K562 (cell line): ENCODE results near the gene TJP3. TPM values are rescaled to one million over a fixed set of nuclear protein-coding genes. Genes with fewer than 3 reads are reported as not detected.

Experiments used
- ATAC-seq: fragments of 200-7000 bp; cut with Tn5 transposase; 3 replicates; pipeline ENCODE4 v1.9.1; 2020; ENCODE audit warnings: moderate library complexity
- BruUV-seq: library from RNA; stranded (reverse); fragments of 400-500 nt; replicated peaks from 2 replicates; lab custom pipeline; 2021; lab: Mats Ljungman, UMichigan
- CTCF ChIA-PET: fragments of 300-600 bp; formaldehyde crosslinking; extraction: SDS; loops from one replicate; lab custom pipeline; 2021; ENCODE audit warnings: low intra/inter-chr PET ratio; lab: Yijun Ruan, JAX
- POLR2A ChIA-PET: fragments of 300-600, 350-650 bp; sonication (Branson Sonifier 250); formaldehyde crosslinking; extraction: SDS; loops from one replicate; lab custom pipeline; 2021; ENCODE audit warnings: antibody characterized with exemption, inconsistent platforms; lab: Yijun Ruan, JAX
- DNase-seq, 4 experiments: peaks; one replicate each; pipeline versions ENCODE4 v3.0.0 to v3.0.0-alpha.2; 2011 to 2018; ENCODE audit warnings: low spot score in 3 of 4, mixed read lengths in 3 of 4; ENCODE audit errors: extremely low read depth in 1 of 4
- FAIRE-seq: peaks from 2 replicates; lab custom pipeline; 2011; peaks lifted over from hg19 to GRCh38; lab: Jason Lieb, UNC
- H2AFZ ChIP-seq: 2 replicates; pipeline ENCODE4 v1.6.0; 2011; ENCODE audit warnings: low read depth, low read length, control low read depth, inconsistent platforms
- H3K27ac ChIP-seq: fragments of 200-600 bp; 3 replicates; pipeline ENCODE4 v1.8.0; 2011; ENCODE audit warnings: low read depth, mild to moderate bottlenecking, control low read depth, inconsistent platforms, low read length, moderate library complexity, mixed read lengths; ENCODE audit errors: extremely low read depth
- H3K27me3 ChIP-seq, 2 experiments: fragments of 300-600 bp in 1 of 2; 2 replicates in 1 of 2; 3 replicates in 1 of 2; pipeline versions ENCODE4 v1.6.0 to v1.8.0; 2011; ENCODE audit warnings: inconsistent platforms in 2 of 2, low read length in 2 of 2, mild to moderate bottlenecking in 1 of 2, mixed read lengths in 1 of 2, moderate library complexity in 1 of 2; ENCODE audit not compliant: control insufficient read depth in 2 of 2, insufficient read depth in 2 of 2
- H3K36me3 ChIP-seq: fragments of 300-600 bp; 3 replicates; pipeline ENCODE4 v1.8.0; 2011; ENCODE audit warnings: mild to moderate bottlenecking, low read length, inconsistent platforms; ENCODE audit not compliant: control insufficient read depth, insufficient read depth
- H3K4me1 ChIP-seq, 2 experiments: fragments of 200-600 bp in 1 of 2; replicated peaks in 1 of 2; 2 replicates in 1 of 2; 3 replicates in 1 of 2; pipeline versions ENCODE4 v1.5.1 to v1.8.0; 2011; ENCODE audit warnings: inconsistent platforms in 2 of 2, low read length in 2 of 2, mild to moderate bottlenecking in 1 of 2, mixed read lengths in 1 of 2, moderate library complexity in 1 of 2; ENCODE audit not compliant: control insufficient read depth in 2 of 2, insufficient read depth in 2 of 2
- H3K4me2 ChIP-seq: 2 replicates; pipeline ENCODE4 v1.6.1; 2011; ENCODE audit warnings: low read length, control low read depth, inconsistent platforms, mixed read lengths; ENCODE audit not compliant: insufficient read depth
- H3K4me3 ChIP-seq: fragments of 200-600 bp; sonication (generic), shearing (Covaris generic); 2 replicates; pipeline ENCODE4 v1.5.1; 2016; ENCODE audit warnings: control low read depth, inconsistent platforms
- H3K79me2 ChIP-seq: fragments of 200-600 bp; 3 replicates; pipeline ENCODE4 v1.8.0; 2011; ENCODE audit warnings: low read length, inconsistent platforms; ENCODE audit not compliant: control insufficient read depth, insufficient read depth
- H3K9ac ChIP-seq, 2 experiments: 2 replicates each; pipeline versions ENCODE4 v1.6.0 to v1.6.1; 2011; ENCODE audit warnings: low read depth in 2 of 2, low read length in 2 of 2, control low read depth in 1 of 2, inconsistent platforms in 1 of 2, mild to moderate bottlenecking in 1 of 2, mixed read lengths in 1 of 2; ENCODE audit not compliant: insufficient read depth in 1 of 2
- H3K9me1 ChIP-seq: one replicate; pipeline ENCODE4 v1.6.0; 2011; ENCODE audit warnings: inconsistent platforms, mild to moderate bottlenecking, low read length, moderate library complexity; ENCODE audit not compliant: control insufficient read depth, insufficient read depth
- H3K9me3 ChIP-seq: replicated peaks from 2 replicates; pipeline ENCODE4 v1.5.1; 2011; ENCODE audit warnings: low read depth, low read length, inconsistent platforms; ENCODE audit not compliant: control insufficient read depth, insufficient read depth
- H4K20me1 ChIP-seq: replicated peaks from 2 replicates; pipeline ENCODE4 v1.6.1; 2011; ENCODE audit warnings: low read length, inconsistent platforms, mixed read lengths; ENCODE audit not compliant: control insufficient read depth, insufficient read depth
- CXXC5 ChIP-seq: fragments of 250-450 bp; sonication (Bioruptor Pico); IDR thresholded peaks from 2 replicates; pipeline ENCODE4 v1.8.0; 2022; ENCODE audit warnings: inconsistent platforms, mild to moderate bottlenecking, moderate library complexity
- ELF2 ChIP-seq: fragments of 250-450 bp; sonication (Bioruptor Pico); IDR thresholded peaks from 2 replicates; pipeline ENCODE4 v1.5.0; 2021; ENCODE audit warnings: mild to moderate bottlenecking
- FOXK1 ChIP-seq: sonication (generic); formaldehyde crosslinking; IDR thresholded peaks from 2 replicates; pipeline ENCODE4 v1.8.0; 2022; ENCODE audit warnings: missing genetic modification reagents, mild to moderate bottlenecking, borderline replicate concordance
- MCM2 ChIP-seq: fragments of 450-650 bp; IDR thresholded peaks from 2 replicates; pipeline ENCODE4 v1.6.1; 2017; ENCODE audit warnings: low read depth, mild to moderate bottlenecking
- MYNN ChIP-seq, 2 experiments: sonication (generic); formaldehyde crosslinking in 1 of 2; IDR thresholded peaks; 2 replicates each; pipeline versions ENCODE4 v1.5.0 to v1.6.1; 2016 to 2020; ENCODE audit warnings: antibody characterized with exemption in 1 of 2, missing genetic modification reagents in 1 of 2
- NRF1 ChIP-seq, 2 experiments: fragments of 450-650 bp; IDR thresholded peaks in 1 of 2; conservative IDR thresholded peaks in 1 of 2; 2 replicates each; pipeline ENCODE4 v1.6.1; 2014; ENCODE audit warnings: mild to moderate bottlenecking in 2 of 2
- POLR2G ChIP-seq: fragments of 200-400 bp; formaldehyde crosslinking; IDR thresholded peaks from 2 replicates; pipeline ENCODE4 v1.6.1; 2017; ENCODE audit warnings: low read depth, mild to moderate bottlenecking, antibody characterized with exemption, low read length, moderate library complexity
- POLR2H ChIP-seq: IDR thresholded peaks from 2 replicates; pipeline ENCODE4 v1.6.1; 2016; ENCODE audit warnings: missing genetic modification characterization, low read depth, mild to moderate bottlenecking, control low read depth, missing compliant biosample characterization, moderate library complexity
- RBM25 ChIP-seq: fragments of 200-400 bp; formaldehyde crosslinking; IDR thresholded peaks from 2 replicates; pipeline ENCODE4 v1.6.1; 2018; ENCODE audit warnings: low read length, low read depth, moderate library complexity; ENCODE audit not compliant: severe bottlenecking
- RCOR1 ChIP-seq, 2 experiments: IDR thresholded peaks; 2 replicates each; pipeline ENCODE4 v1.6.1; 2012; ENCODE audit warnings: low read depth in 2 of 2, low read length in 2 of 2, borderline replicate concordance in 1 of 2, improper control_type of control experiment in 1 of 2
- ZC3H8 ChIP-seq: fragments of 450-650 bp; IDR thresholded peaks from 2 replicates; pipeline ENCODE4 v1.6.1; 2017
- ZFP36 ChIP-seq: fragments of 150-350 bp; IDR thresholded peaks from 2 replicates; pipeline ENCODE4 v1.6.1; 2018; ENCODE audit warnings: low read length, low read depth; ENCODE audit not compliant: partially characterized antibody
- ZFX ChIP-seq: sonication (generic); formaldehyde crosslinking; IDR thresholded peaks from 2 replicates; pipeline ENCODE4 v1.8.0; 2022; ENCODE audit warnings: mild to moderate bottlenecking, missing genetic modification reagents, moderate library complexity
- ZNF12 ChIP-seq: sonication (generic); formaldehyde crosslinking; IDR thresholded peaks from 2 replicates; pipeline ENCODE4 v1.4.0; 2020; ENCODE audit warnings: mild to moderate bottlenecking, missing genetic modification reagents
- ZNF212 ChIP-seq: fragments of 450-650 bp; formaldehyde crosslinking; IDR thresholded peaks from 2 replicates; pipeline ENCODE4 v1.4.0; 2020; ENCODE audit warnings: mild to moderate bottlenecking
- ZNF436 ChIP-seq: fragments of 250-450, 450-650 bp; sonication (Bioruptor Pico); formaldehyde crosslinking; IDR thresholded peaks from 2 replicates; pipeline ENCODE4 v1.7.0; 2020; ENCODE audit warnings: mild to moderate bottlenecking
- ZNF696 ChIP-seq: fragments of 250-450 bp; sonication (Bioruptor Pico); conservative IDR thresholded peaks from 2 replicates; pipeline ENCODE4 v1.4.0; 2020; ENCODE audit warnings: mild to moderate bottlenecking, moderate library complexity
- WGBS: fragments of 100-300 bp; shearing (Covaris generic); methylation state at CpG from one replicate; pipeline ENCODE4 v1.1.6; 2016; ENCODE audit warnings: low coverage, mixed read lengths; ENCODE audit not compliant: insufficient coverage; ENCODE audit errors: missing lambda C conversion rate; 5-methylcytosine and 5-hydroxymethylcytosine counted together
- in situ Hi-C: fragments of 300-500 bp; cut with MboI; formaldehyde crosslinking; loops from 4 replicates; pipeline ENCODE4 v1.15.0; 2018; ENCODE audit warnings: inconsistent platforms, mixed read lengths
- intact Hi-C: fragments of 100-400 bp; cut with micrococcal nuclease; formaldehyde crosslinking; loops from 2 replicates; pipeline ENCODE4 v1.14.2; 2022
- polyA plus RNA-seq, 8 experiments: library from polyadenylated mRNA; depleted of rRNA in 4 of 8; stranded (reverse) in 5 of 8; unstranded in 3 of 8; fragments of >200 nt; fragmentation: Nextera tagmentation in 2 of 8; fragmentation: Illumina TruSeq in 1 of 8; extraction: Ambion mirVana in 2 of 8; extraction: Trizol in 1 of 8; gene quantifications; 2 replicates each; pipeline versions ENCODE4 v1.2.1 to v1.2.3, GENCODE V29; 2011 to 2014; ENCODE audit warnings: inconsistent platforms in 1 of 8, missing spikeins in 1 of 8
- total RNA-seq, 7 experiments: library from RNA; depleted of rRNA in 6 of 7; stranded (reverse); fragments of >200 nt in 6 of 7; fragmentation: Illumina TruSeq in 2 of 7; extraction: Trizol in 2 of 7; gene quantifications; 2 replicates each; pipeline versions ENCODE4 v1.2.1 to v1.2.3, GENCODE V29; 2011 to 2021; ENCODE audit warnings: low replicate concordance in 1 of 7
- TF ChIP-seq, protein P1 (sequence below): IDR thresholded peaks from 3 replicates; pipeline ENCODE4 v1.6.1; 2011; ENCODE audit warnings: borderline replicate concordance, mild to moderate bottlenecking, moderate library complexity; ENCODE audit not compliant: insufficient read length; ENCODE audit errors: extremely low read depth

TJP3 gene
- total and polyA plus RNA-seq, 9 of the 15 experiments (the other 6 are each of a cell fraction or from before 2014, with no cell fraction given) = 0.11 to 2.4 (median 0.57) TPM; not detected in 1

GRCh38 chr19:3778104-3778867, 70.1 kb downstream of the TJP3 start:
- in situ Hi-C loops (no loop called here), intact Hi-C loops (no loop called here)
- H2AFZ ChIP-seq = no peak overlapping the region
- no peak overlapping the region for H3K4me3 ChIP-seq
- peaks cover 11% of the 10 kb centered on the region; the same call in 2 of the 3 replicates for H3K36me3 ChIP-seq
- no peak overlapping the region for H3K4me2 ChIP-seq
- peaks cover 0 to 30% of the 10 kb centered on the region in 2 experiments; a peak in 3 of 5 replicates for H3K4me1 ChIP-seq
- WGBS = 80% methylated on average over 32 of the region's 37 CpGs
- ATAC-seq = no peak
- ChIA-PET POLR2A (interaction anchor here (0.5 to 1.6 kb wide), 5 partner anchors 9 to 233 kb away, joined by 3 to 7 read pairs (median 3); no protein-coding TSS in a partner anchor), CTCF (no interaction called here)
- FAIRE-seq = no peak
- H4K20me1 ChIP-seq = no peaks in the 10 kb centered on the region
- no peaks in the 10 kb centered on the region for H3K79me2 ChIP-seq
- H3K9ac ChIP-seq = no peak overlapping the region
- no peaks in the 10 kb centered on the region for H3K9me1 ChIP-seq
- H3K27ac ChIP-seq = no peak overlapping the region
- peaks cover 20% of the 10 kb centered on the region for H3K9me3 ChIP-seq
- no peak for DNase-seq
- H3K27me3 ChIP-seq = no peaks in the 10 kb centered on the region
- BruUV-seq = TSS peak; percentile 44
- TF ChIP-seq ZFX (CRISPR knock-in tag) (no peak), POLR2G (peak; percentile 28; the same call in 1 of the 2 replicates), FOXK1 (CRISPR knock-in tag) (no peak), MYNN (IDR thresholded peaks at IDR 0.05) (no peak), MYNN (CRISPR knock-in tag; IDR thresholded peaks at IDR 0.05) (no peak), ZFP36 (peak; percentile 97), ZNF436 (CRISPR knock-in tag) (0 out of 2 replicates have a peak, but pooled peaks have one; percentile 68), CXXC5 (CRISPR knock-in tag) (no peak), ZC3H8 (no peak), RBM25 (peak; percentile 60), ZNF212 (CRISPR knock-in tag) (no peak), ZNF696 (CRISPR knock-in tag) (no peak), POLR2H (tag) (no peak), RCOR1 (IDR thresholded peaks at IDR 0.05; ENCODE audit: borderline replicate concordance in 1 of 2, low read depth in 2 of 2, low read length in 2 of 2) (peak in 1 of 2 experiments; percentile 18; a peak in 1 of 4 replicates), ZNF12 (CRISPR knock-in tag) (no peak), MCM2 (no peak), NRF1 (conservative IDR thresholded peaks at IDR 0.05 in 1 of 2, IDR thresholded peaks at IDR 0.05 in 1 of 2) (no peak), ELF2 (CRISPR knock-in tag) (no peak)
- TF ChIP-seq, protein P1, sequence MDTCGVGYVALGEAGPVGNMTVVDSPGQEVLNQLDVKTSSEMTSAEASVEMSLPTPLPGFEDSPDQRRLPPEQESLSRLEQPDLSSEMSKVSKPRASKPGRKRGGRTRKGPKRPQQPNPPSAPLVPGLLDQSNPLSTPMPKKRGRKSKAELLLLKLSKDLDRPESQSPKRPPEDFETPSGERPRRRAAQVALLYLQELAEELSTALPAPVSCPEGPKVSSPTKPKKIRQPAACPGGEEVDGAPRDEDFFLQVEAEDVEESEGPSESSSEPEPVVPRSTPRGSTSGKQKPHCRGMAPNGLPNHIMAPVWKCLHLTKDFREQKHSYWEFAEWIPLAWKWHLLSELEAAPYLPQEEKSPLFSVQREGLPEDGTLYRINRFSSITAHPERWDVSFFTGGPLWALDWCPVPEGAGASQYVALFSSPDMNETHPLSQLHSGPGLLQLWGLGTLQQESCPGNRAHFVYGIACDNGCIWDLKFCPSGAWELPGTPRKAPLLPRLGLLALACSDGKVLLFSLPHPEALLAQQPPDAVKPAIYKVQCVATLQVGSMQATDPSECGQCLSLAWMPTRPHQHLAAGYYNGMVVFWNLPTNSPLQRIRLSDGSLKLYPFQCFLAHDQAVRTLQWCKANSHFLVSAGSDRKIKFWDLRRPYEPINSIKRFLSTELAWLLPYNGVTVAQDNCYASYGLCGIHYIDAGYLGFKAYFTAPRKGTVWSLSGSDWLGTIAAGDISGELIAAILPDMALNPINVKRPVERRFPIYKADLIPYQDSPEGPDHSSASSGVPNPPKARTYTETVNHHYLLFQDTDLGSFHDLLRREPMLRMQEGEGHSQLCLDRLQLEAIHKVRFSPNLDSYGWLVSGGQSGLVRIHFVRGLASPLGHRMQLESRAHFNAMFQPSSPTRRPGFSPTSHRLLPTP = peak; percentile 27
